Measurements from ENCODE around the gene IFNK. TPM values are rescaled to one million over a fixed set of nuclear protein-coding genes. Genes with fewer than 3 reads are reported as not detected.

IFNK gene
- polyA plus RNA-seq, 1 donor (not counting 4 experiments of a cell fraction or from before 2014, with no cell fraction given): 29.2 TPM

GRCh38 chr9:27534131-27534530, 10.0 kb downstream of the IFNK start:
- TF ChIP-seq EZH2 (IDR thresholded peaks at IDR 0.05; ENCODE audit: low read length): no peak
- no peak for TF ChIP-seq CTCF (optimal IDR thresholded peaks at IDR 0.05 in 1 of 3, IDR thresholded peaks at IDR 0.05 in 1 of 3, conservative IDR thresholded peaks at IDR 0.05 in 1 of 3; ENCODE audit: extremely low read depth in 1 of 3, insufficient read depth in 2 of 3, low read length in 3 of 3)
- Histone ChIP-seq H3K27me3 (ENCODE audit: control insufficient read depth, extremely low read depth, insufficient read depth, low read length) (no peaks in the 10 kb centered on the region), H3K36me3 (ENCODE audit: control insufficient read depth in 2 of 2, extremely low read depth in 1 of 2, insufficient read depth in 2 of 2, low read length in 2 of 2) (no peaks in the 10 kb centered on the region), H3K9me3 (ENCODE audit: control insufficient read depth, low read depth, low read length) (no peaks in the 10 kb centered on the region), H3K27ac (ENCODE audit: control insufficient read depth, insufficient read depth, low read length) (no peak overlapping the region), H3K4me3 (ENCODE audit: control insufficient read depth in 2 of 3, extremely low read depth in 1 of 3, insufficient read depth in 2 of 3, low read depth in 1 of 3, low read length in 3 of 3) (no peak overlapping the region), H3K4me2 (ENCODE audit: control insufficient read depth, extremely low read depth, insufficient read depth, low read depth, low read length) (no peak overlapping the region), H3K79me2 (ENCODE audit: control insufficient read depth, insufficient read depth, low read length) (peaks cover 9% of the 10 kb centered on the region), H3K9ac (ENCODE audit: control insufficient read depth, extremely low read depth, insufficient read depth, low read length) (no peak overlapping the region), H2AFZ (ENCODE audit: control insufficient read depth, low read length) (no peak overlapping the region), H4K20me1 (ENCODE audit: control insufficient read depth, extremely low read depth, insufficient read depth, low read length) (no peaks in the 10 kb centered on the region), H3K4me1 (ENCODE audit: control insufficient read depth, extremely low read depth, insufficient read depth, low read length) (peaks cover 22% of the 10 kb centered on the region), H3K9me1 (ENCODE audit: control insufficient read depth, extremely low read depth, insufficient read depth, low read length) (no peaks in the 10 kb centered on the region)
- dilution Hi-C loops (cut with MboI; ENCODE audit: extremely low pct_ligation_motif_present, low sequenced_read_pairs): loop anchor here (25.0 kb wide), 1 partner anchor 197 kb away; no protein-coding TSS in a partner anchor
- DNase-seq (ENCODE audit: low read depth, low spot score) (no peak), FAIRE-seq (no peak)

- H3K9me3 ChIP-seq (ENCODE audit: control insufficient read depth, low read depth, low read length): no peaks in the 10 kb centered on the region
- H3K4me2 ChIP-seq (ENCODE audit: control insufficient read depth, extremely low read depth, insufficient read depth, low read depth, low read length): no peak overlapping the region
- peaks cover 5% of the 10 kb centered on the region for H3K79me2 ChIP-seq (ENCODE audit: control insufficient read depth, insufficient read depth, low read length)
- no peaks in the 10 kb centered on the region for H3K9me1 ChIP-seq (ENCODE audit: control insufficient read depth, extremely low read depth, insufficient read depth, low read length)
- H3K4me3 ChIP-seq (ENCODE audit: control insufficient read depth in 2 of 3, extremely low read depth in 1 of 3, insufficient read depth in 2 of 3, low read depth in 1 of 3, low read length in 3 of 3): no peak overlapping the region
- H3K9ac ChIP-seq (ENCODE audit: control insufficient read depth, extremely low read depth, insufficient read depth, low read length): no peak overlapping the region
- no peaks in the 10 kb centered on the region for H4K20me1 ChIP-seq (ENCODE audit: control insufficient read depth, extremely low read depth, insufficient read depth, low read length)
- H3K27me3 ChIP-seq (ENCODE audit: control insufficient read depth, extremely low read depth, insufficient read depth, low read length): no peaks in the 10 kb centered on the region
- no peak overlapping the region for H3K27ac ChIP-seq (ENCODE audit: control insufficient read depth, insufficient read depth, low read length)
- dilution Hi-C loops (cut with MboI; ENCODE audit: extremely low pct_ligation_motif_present, low sequenced_read_pairs): loop anchor here (25.0 kb wide), 1 partner anchor 197 kb away; no protein-coding TSS in a partner anchor
- no peak overlapping the region for H2AFZ ChIP-seq (ENCODE audit: control insufficient read depth, low read length)
- peaks cover 25% of the 10 kb centered on the region for H3K4me1 ChIP-seq (ENCODE audit: control insufficient read depth, extremely low read depth, insufficient read depth, low read length)
- DNase-seq (ENCODE audit: low read depth, low spot score) (no peak), FAIRE-seq (no peak)
- TF ChIP-seq CTCF (optimal IDR thresholded peaks at IDR 0.05 in 1 of 3, IDR thresholded peaks at IDR 0.05 in 1 of 3, conservative IDR thresholded peaks at IDR 0.05 in 1 of 3; ENCODE audit: extremely low read depth in 1 of 3, insufficient read depth in 2 of 3, low read length in 3 of 3): no peak
- no peak for TF ChIP-seq EZH2 (IDR thresholded peaks at IDR 0.05; ENCODE audit: low read length)
- H3K36me3 ChIP-seq (ENCODE audit: control insufficient read depth in 2 of 2, extremely low read depth in 1 of 2, insufficient read depth in 2 of 2, low read length in 2 of 2): no peaks in the 10 kb centered on the region
Observed at GRCh38 chr9:27534658-27535209, 10.6 kb downstream of the IFNK start.
